GM23338 (cell line): Measurements from ENCODE around the gene PALM. TPM values are rescaled to one million over a fixed set of nuclear protein-coding genes. Genes with fewer than 3 reads are reported as not detected.
A peak's percentile ranks its signal among the peaks of the same experiment; 100 is the strongest.

Experiments used
- ATAC-seq: fragments of 200-7000 bp; cut with Tn5 transposase; 3 replicates; pipeline ENCODE4 v1.9.1; 2020
- DNase-seq: peaks from one replicate; pipeline ENCODE4 v3.0.0-alpha.2; 2015; ENCODE audit warnings: low spot score
- H2AFZ ChIP-seq: fragments of 200-600 bp; sonication (generic); 2 replicates; pipeline ENCODE4 v1.8.0; 2016; ENCODE audit warnings: antibody characterized with exemption, mild to moderate bottlenecking, moderate library complexity
- H3F3A ChIP-seq: fragments of 200-600 bp; sonication (generic); replicated peaks from 2 replicates; pipeline ENCODE4 v1.8.0; 2017; ENCODE audit warnings: antibody characterized with exemption, mixed run types, low read depth
- H3K27ac ChIP-seq: fragments of 200-600 bp; sonication (generic); 2 replicates; pipeline ENCODE4 v1.6.1; 2016; ENCODE audit warnings: low read depth
- H3K27me3 ChIP-seq: fragments of 200-600 bp; sonication (generic); 2 replicates; pipeline ENCODE4 v1.8.0; 2016; ENCODE audit warnings: mild to moderate bottlenecking, mixed run types, moderate library complexity; ENCODE audit not compliant: insufficient read depth
- H3K36me3 ChIP-seq: fragments of 200-600 bp; sonication (generic); 2 replicates; pipeline ENCODE4 v1.8.0; 2016; ENCODE audit warnings: mild to moderate bottlenecking; ENCODE audit not compliant: insufficient read depth
- H3K4me1 ChIP-seq: fragments of 200-600 bp; sonication (generic); 2 replicates; pipeline ENCODE4 v1.8.0; 2016; ENCODE audit warnings: mild to moderate bottlenecking, moderate library complexity; ENCODE audit not compliant: insufficient read depth
- H3K4me2 ChIP-seq: fragments of 200-600 bp; sonication (generic); 2 replicates; pipeline ENCODE4 v1.7.1; 2017; ENCODE audit warnings: mixed run types
- H3K4me3 ChIP-seq: fragments of 200-600 bp; sonication (generic); 2 replicates; pipeline ENCODE4 v1.6.1; 2016; ENCODE audit warnings: mixed run types
- H3K79me2 ChIP-seq: fragments of 200-600 bp; sonication (generic); replicated peaks from 2 replicates; pipeline ENCODE4 v1.8.0; 2017; ENCODE audit warnings: mild to moderate bottlenecking; ENCODE audit not compliant: insufficient read depth
- H3K9me2 ChIP-seq: fragments of 200-600 bp; sonication (generic); 2 replicates; pipeline ENCODE4 v1.8.0; 2017; ENCODE audit not compliant: insufficient read depth
- H4K20me1 ChIP-seq: fragments of 200-600 bp; sonication (generic); replicated peaks from 2 replicates; pipeline ENCODE4 v1.8.0; 2017; ENCODE audit warnings: mild to moderate bottlenecking; ENCODE audit not compliant: insufficient read depth
- H3K27ac Mint-ChIP-seq: 2 replicates; pipeline ENCODE4 v1.8.0; 2020; ENCODE audit warnings: inconsistent platforms, mild to moderate bottlenecking, moderate library complexity, mixed read lengths
- H3K27me3 Mint-ChIP-seq: 3 replicates; pipeline ENCODE4 v1.8.0; 2022; ENCODE audit warnings: low read depth, mild to moderate bottlenecking, moderate library complexity, mixed read lengths, inconsistent platforms; ENCODE audit not compliant: insufficient read depth, poor library complexity
- H3K36me3 Mint-ChIP-seq: 3 replicates; pipeline ENCODE4 v1.8.0; 2021; ENCODE audit warnings: low read depth, mild to moderate bottlenecking, inconsistent platforms, moderate library complexity, mixed read lengths
- H3K4me1 Mint-ChIP-seq: 3 replicates; pipeline ENCODE4 v1.8.0; 2020; ENCODE audit warnings: mild to moderate bottlenecking, inconsistent platforms, mixed read lengths
- H3K4me3 Mint-ChIP-seq: 3 replicates; pipeline ENCODE4 v1.8.0; 2021; ENCODE audit warnings: moderate library complexity, mild to moderate bottlenecking, inconsistent platforms, mixed read lengths
- H3K9me3 Mint-ChIP-seq: 3 replicates; pipeline ENCODE4 v1.8.0; 2020; ENCODE audit warnings: moderate library complexity, mild to moderate bottlenecking, inconsistent platforms, mixed read lengths
- EZH2phosphoT487 ChIP-seq: fragments of 200-600 bp; sonication (generic); IDR thresholded peaks from one replicate; pipeline ENCODE4 v1.8.1; 2018; ENCODE audit warnings: antibody characterized with exemption; ENCODE audit not compliant: unreplicated experiment
- polyA plus RNA-seq: library from polyadenylated mRNA; unstranded; fragments of >200 nt; fragmentation: Nextera tagmentation; extraction: Ambion mirVana; gene quantifications from 2 replicates; pipeline ENCODE4 v1.2.1, GENCODE V29; 2016
- total RNA-seq: library from RNA; depleted of rRNA; stranded (reverse); fragments of >200 nt; shearing (Covaris generic); gene quantifications from 2 replicates; pipeline ENCODE4 v1.2.3, GENCODE V29; 2014
- TF ChIP-seq, protein P1 (sequence below): IDR thresholded peaks from one replicate; pipeline ENCODE4 v1.6.1; 2018; ENCODE audit warnings: antibody characterized with exemption; ENCODE audit not compliant: unreplicated experiment
- TF ChIP-seq, protein P2 (sequence below), 2 experiments: fragments of 200-600 bp in 1 of 2; sonication (generic) in 1 of 2; conservative IDR thresholded peaks; 2 replicates each; pipeline versions ENCODE4 v1.5.1 to v1.6.1; 2016 to 2017; ENCODE audit warnings: antibody characterized with exemption in 2 of 2, low read depth in 2 of 2, mild to moderate bottlenecking in 2 of 2, moderate library complexity in 1 of 2

Gene PALM
- total and polyA plus RNA-seq, 2 experiments from 2014 or later, result 3.8 to 26.1 TPM

DNA sequence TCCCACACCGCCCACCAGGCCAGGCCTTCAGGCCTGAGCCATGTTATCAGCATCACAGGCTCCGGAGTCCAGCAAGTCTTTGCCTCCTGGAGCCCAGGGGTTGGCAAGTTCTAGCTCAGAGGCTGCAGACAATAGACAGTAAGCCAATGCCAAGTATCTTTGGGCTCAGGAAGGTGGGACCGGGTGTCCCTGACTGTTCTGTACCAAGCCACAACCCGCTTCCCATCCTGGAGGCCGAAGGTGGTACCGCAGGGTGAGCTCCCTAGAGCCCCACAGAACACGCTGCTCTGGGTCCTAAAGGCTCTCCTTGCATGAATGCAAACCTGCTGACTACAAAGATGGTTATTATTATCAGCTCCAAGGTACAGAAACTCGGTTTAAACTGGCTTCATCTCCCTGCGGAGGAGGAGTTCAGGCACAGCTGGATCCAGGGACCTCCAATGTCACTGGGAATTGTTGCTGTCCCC lies 38.1 kb upstream of the PALM start:
- DNase-seq, result peak; percentile 83
- Histone ChIP-seq H3K79me2 (no peaks in the 10 kb centered on the region), H3K4me1 (no peaks in the 10 kb centered on the region), H2AFZ (peak overlapping the region; percentile 52; the same call in 1 of the 2 replicates), H3K27me3 (peaks cover 1% of the 10 kb centered on the region), H3K27ac (no peak overlapping the region), H3F3A (no peaks in the 10 kb centered on the region), H3K4me2 (no peak overlapping the region), H3K36me3 (no peaks in the 10 kb centered on the region), H3K4me3 (no peak overlapping the region), H3K9me2 (no peaks in the 10 kb centered on the region), H4K20me1 (no peaks in the 10 kb centered on the region)
- no peak overlapping the region for H3K4me3 Mint-ChIP-seq
- TF ChIP-seq, protein P1, sequence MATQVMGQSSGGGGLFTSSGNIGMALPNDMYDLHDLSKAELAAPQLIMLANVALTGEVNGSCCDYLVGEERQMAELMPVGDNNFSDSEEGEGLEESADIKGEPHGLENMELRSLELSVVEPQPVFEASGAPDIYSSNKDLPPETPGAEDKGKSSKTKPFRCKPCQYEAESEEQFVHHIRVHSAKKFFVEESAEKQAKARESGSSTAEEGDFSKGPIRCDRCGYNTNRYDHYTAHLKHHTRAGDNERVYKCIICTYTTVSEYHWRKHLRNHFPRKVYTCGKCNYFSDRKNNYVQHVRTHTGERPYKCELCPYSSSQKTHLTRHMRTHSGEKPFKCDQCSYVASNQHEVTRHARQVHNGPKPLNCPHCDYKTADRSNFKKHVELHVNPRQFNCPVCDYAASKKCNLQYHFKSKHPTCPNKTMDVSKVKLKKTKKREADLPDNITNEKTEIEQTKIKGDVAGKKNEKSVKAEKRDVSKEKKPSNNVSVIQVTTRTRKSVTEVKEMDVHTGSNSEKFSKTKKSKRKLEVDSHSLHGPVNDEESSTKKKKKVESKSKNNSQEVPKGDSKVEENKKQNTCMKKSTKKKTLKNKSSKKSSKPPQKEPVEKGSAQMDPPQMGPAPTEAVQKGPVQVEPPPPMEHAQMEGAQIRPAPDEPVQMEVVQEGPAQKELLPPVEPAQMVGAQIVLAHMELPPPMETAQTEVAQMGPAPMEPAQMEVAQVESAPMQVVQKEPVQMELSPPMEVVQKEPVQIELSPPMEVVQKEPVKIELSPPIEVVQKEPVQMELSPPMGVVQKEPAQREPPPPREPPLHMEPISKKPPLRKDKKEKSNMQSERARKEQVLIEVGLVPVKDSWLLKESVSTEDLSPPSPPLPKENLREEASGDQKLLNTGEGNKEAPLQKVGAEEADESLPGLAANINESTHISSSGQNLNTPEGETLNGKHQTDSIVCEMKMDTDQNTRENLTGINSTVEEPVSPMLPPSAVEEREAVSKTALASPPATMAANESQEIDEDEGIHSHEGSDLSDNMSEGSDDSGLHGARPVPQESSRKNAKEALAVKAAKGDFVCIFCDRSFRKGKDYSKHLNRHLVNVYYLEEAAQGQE, result no peak
- TF ChIP-seq, protein P2, sequence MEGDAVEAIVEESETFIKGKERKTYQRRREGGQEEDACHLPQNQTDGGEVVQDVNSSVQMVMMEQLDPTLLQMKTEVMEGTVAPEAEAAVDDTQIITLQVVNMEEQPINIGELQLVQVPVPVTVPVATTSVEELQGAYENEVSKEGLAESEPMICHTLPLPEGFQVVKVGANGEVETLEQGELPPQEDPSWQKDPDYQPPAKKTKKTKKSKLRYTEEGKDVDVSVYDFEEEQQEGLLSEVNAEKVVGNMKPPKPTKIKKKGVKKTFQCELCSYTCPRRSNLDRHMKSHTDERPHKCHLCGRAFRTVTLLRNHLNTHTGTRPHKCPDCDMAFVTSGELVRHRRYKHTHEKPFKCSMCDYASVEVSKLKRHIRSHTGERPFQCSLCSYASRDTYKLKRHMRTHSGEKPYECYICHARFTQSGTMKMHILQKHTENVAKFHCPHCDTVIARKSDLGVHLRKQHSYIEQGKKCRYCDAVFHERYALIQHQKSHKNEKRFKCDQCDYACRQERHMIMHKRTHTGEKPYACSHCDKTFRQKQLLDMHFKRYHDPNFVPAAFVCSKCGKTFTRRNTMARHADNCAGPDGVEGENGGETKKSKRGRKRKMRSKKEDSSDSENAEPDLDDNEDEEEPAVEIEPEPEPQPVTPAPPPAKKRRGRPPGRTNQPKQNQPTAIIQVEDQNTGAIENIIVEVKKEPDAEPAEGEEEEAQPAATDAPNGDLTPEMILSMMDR (conservative IDR thresholded peaks at IDR 0.05; ENCODE audit: low read depth in 2 of 2), result peak; percentile 6 to 48; a peak in 2 of 4 replicates
- H3K27ac Mint-ChIP-seq, result no peak overlapping the region
- H3K36me3 Mint-ChIP-seq, result no peaks in the 10 kb centered on the region
- H3K27me3 Mint-ChIP-seq, result peaks cover 17% of the 10 kb centered on the region
- H3K4me1 Mint-ChIP-seq, result no peaks in the 10 kb centered on the region; the same call in 2 of the 3 replicates
- ATAC-seq, result peak; percentile 93
- H3K9me3 Mint-ChIP-seq, result peaks cover 11% of the 10 kb centered on the region; the same call in 2 of the 3 replicates

DNA sequence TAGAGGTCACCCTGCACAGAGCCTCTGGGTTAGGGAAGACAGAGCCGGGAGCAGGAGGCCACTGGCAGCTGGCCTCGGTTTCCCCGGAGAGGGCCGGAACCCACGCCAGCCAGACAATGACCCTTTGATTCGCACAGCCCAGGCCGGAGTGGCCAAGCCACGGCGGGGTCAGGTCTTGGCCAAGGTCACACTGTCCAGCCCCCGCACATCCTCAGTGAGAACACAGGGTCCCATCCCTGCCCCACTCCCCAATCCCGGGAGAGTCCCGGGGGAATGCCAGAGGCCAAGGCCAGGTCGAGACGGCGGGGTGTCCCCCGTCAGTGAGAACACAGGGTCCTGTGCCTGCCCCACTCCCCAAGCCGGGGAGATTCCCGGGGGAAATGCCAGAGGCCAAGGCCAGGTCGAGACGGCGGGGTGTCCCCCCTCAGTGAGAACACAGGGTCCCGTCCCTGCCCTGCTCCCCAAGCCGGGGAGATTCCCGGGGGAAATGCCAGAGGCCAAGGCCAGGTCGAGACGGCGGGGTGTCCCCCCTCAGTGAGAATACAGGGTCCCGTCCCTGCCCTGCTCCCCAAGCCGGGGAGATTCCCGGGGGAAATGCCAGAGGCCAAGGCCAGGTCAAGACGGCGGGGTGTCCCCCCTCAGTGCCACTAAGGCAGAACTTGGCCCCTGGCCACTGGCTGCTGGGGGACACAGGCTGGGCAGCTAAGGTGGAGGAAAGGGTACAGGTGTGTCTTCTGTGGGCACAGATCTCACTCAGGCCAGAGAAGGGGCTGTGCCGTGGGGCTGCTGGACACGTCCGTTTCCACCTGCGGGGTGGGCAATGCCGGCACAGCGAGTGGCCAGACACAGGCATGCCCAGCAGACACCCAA lies 34.2 kb upstream of the PALM start:
- Histone ChIP-seq H2AFZ (no peak overlapping the region), H3K27me3 (peaks cover 16% of the 10 kb centered on the region), H3K4me2 (no peak overlapping the region), H3F3A (peaks cover 8% of the 10 kb centered on the region; the same call in 1 of the 2 replicates), H3K4me1 (0 out of 2 replicates have a peak, but pooled peaks cover 3% of the 10 kb centered on the region), H3K9me2 (no peaks in the 10 kb centered on the region), H3K79me2 (no peaks in the 10 kb centered on the region), H3K27ac (no peak overlapping the region), H3K36me3 (no peaks in the 10 kb centered on the region), H3K4me3 (no peak overlapping the region), H4K20me1 (no peaks in the 10 kb centered on the region)
- Mint-ChIP-seq H3K4me1 (no peaks in the 10 kb centered on the region; the same call in 2 of the 3 replicates), H3K4me3 (no peak overlapping the region), H3K27ac (no peak overlapping the region), H3K27me3 (peaks cover 31% of the 10 kb centered on the region), H3K36me3 (no peaks in the 10 kb centered on the region), H3K9me3 (no peaks in the 10 kb centered on the region; the same call in 2 of the 3 replicates)
- no peak for DNase-seq
- no peak for ATAC-seq
- TF ChIP-seq EZH2phosphoT487, result no peak
